ENCODE results near the gene USP2.
A peak's percentile ranks its signal among the peaks of the same experiment; 100 is the strongest.

USP2 gene

DNA sequence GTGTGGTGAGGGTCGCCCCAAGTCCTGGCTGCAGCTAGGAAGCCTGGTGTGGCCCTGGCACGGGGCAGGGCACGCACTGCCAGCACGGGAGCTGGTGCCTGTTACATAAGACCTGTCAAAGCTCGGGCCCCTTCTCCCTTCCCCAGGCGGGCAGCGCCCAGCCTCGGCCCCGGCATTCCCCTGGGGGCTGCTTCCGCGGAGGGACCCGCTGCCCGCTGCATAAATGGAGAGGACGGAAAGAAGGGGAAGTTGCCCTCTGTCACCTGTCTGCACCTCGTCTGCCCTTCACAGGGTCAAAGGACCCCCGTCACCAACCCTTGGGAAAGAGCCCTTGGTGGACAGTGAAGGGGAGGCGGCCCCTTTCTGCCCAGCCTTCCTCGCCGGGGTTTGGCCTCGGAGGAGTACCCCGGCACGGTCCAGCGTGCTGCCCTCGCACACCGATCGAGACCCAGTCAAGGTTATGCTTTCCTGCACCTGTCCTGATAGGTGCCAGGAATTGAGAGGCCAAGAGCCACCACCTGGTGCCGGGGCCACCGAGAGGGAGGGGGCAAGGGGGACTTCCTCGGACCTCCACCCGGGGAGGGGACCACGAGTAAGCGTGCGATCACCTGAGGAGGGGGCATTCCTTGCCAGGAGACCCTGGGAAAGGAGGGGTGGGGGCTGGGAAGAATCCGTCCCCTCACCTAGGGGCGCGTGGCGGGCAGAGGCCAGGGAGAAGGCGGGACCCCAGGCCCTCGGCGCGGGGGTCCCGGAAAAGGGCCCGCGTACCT, 18.2 kb downstream of the USP2 start:
- no peak for DNase-seq (ENCODE audit: low read depth)

GRCh38 chr11:119362741-119363080, 18.8 kb downstream of the USP2 start:
- DNase-seq (ENCODE audit: low read depth): no peak

DNA sequence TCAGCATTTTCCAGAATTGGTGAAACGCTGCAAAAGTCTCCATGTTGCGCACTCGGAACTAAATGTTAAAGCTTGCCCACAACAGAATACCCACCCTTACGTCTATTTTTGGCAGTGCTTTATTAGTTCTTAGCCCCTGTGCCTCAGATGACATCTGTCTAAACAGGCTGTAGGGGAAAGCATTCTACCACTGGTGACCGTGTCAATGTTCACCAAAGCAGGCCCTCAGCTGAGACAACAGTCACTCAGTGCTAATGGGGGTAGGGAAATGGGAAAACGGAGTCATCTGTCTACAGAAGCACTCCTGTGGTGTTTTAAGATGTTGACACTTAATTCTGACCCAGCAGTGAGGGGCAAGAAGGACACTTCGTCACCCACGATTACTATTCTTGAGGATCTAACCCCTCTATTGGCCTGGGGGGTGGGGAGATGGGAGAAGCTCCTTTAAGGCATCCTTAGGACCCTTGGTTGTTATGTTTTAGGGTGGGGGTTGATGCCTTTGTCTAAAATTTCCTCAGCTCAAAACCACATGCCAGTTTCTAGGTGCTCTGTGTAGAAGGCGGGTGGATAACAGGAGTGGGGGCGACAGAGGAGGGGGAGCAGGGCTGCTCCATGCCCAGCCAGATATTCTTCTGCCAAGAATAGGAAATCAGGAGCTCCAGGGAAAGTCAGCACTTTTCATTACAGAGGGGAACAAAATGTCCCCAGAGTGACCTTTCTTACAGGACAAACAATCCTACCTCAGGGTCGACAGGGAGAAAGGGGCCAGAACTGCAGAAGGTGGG, 19.4 kb downstream of the USP2 start:
- DNase-seq (ENCODE audit: low read depth): no peak

DNA sequence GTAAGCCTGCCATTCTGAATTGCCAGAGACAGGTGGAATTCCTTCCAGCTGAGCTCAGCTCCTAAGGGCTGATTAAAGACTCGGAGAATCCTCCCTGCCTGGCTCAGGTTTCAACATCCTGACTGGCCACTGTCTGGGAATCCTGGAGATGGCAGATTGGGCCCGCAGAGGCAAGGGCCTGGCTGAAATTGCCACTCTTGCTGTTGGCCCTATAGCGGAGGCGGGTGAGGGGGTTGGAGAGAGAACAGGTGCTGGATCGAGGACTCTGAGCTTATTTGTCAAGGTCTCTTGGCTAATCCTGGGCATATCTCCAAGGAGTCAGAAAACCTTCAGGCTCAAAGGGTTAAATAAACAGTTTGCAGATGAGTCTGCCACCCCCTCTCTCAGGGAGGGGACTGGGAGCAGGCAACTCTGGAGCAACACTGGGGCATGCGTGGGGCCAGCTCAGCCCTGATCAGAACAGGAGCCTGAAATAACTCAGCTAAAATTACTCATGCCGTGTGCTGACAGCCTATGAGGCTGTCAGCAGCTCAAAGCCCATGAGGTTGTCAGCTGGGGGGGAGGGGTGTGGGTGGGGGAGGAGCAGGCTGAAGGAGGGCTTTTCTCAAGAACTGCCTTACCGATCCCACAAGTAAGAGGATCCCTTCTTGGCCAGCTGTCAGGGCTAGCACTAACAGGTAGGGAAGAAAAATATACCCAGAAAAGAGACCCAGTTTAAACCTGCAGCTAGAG, 20.3 kb downstream of the USP2 start:
- no peak for DNase-seq (ENCODE audit: low read depth)

- no peak for DNase-seq (ENCODE audit: low read depth)
These were observed 21.9 kb downstream of the USP2 start for GRCh38 chr11:119359365-119360214.

- no peak for DNase-seq (ENCODE audit: low read depth)
These were observed 24.4 kb downstream of the USP2 start for GRCh38 chr11:119357074-119357473.

- no peak for DNase-seq (ENCODE audit: low read depth)
These were observed 25.0 kb downstream of the USP2 start for GRCh38 chr11:119356349-119357031.

- no peak for DNase-seq (ENCODE audit: low read depth)
These were observed 26.2 kb downstream of the USP2 start for GRCh38 chr11:119355091-119355843.

- no peak for DNase-seq (ENCODE audit: low read depth)
These were observed 28.6 kb downstream of the USP2 start for GRCh38 chr11:119352857-119353260.

- DNase-seq (ENCODE audit: low read depth): no peak
These were observed 30.3 kb downstream of the USP2 start for GRCh38 chr11:119351232-119351631.

- DNase-seq (ENCODE audit: low read depth): no peak
These were observed 31.2 kb downstream of the USP2 start for GRCh38 chr11:119350302-119350701.

DNA sequence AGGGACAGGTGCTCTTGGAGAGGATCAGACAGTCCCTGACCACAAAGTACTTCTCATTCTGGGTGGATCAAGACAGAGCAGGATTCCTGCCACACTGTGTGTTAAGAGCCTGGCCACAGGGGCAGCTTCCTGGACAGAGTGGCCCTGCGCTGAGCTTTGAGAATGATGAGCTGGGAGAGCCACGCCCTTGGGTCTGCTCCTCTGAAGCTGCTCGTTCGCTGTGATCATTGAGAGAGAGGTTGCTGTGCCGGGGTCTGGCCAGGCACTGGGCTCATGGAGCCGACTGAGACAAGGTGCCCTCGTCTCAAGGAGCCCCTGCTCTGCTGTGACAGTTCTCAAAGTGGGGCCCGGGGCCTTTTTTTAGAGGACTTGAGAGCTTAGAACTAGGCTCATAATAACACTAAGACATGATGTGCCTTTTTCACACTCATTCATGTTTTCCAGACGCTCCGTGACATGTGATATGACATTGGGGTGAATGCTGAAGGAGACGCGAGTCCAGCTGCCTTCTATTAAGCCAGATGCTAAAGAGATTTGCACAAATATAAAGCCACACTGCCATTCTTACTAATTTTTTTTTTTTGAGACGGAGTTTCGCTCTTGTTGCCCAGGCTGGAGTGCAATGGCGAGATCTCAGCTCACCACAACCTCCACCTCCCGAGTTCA, 33.4 kb downstream of the USP2 start:
- no peak for DNase-seq (ENCODE audit: low read depth)

DNA sequence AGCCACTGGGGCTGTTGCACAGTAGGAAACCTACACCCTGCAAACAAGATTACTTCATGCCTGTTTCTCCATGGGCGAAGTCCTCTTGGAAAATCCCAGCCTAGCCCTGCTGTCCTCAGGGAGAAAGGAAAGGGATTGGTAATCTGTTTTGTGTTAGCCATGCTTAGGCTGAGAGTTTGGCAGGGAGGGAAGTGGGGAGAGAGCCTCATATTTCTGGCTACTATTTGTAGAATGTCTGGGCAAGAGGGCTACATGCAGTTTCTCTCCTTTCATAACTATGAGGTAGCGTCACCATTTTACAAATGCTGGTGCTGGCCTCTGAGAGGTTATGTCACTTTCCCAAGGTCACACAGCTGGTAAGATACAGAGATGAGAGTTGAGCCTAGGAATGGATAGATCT, 34.2 kb downstream of the USP2 start:
- peak; percentile 78 for DNase-seq (ENCODE audit: low read depth)

- DNase-seq (ENCODE audit: low read depth): no peak
These were observed 34.9 kb downstream of the USP2 start, which contains the start of gene MFRP for GRCh38 chr11:119346605-119347004. Gene MFRP (minus strand): TSS chr11:119346705. CDS start chr11:119346513, 192 bp downstream.

- no peak for DNase-seq (ENCODE audit: low read depth)
These were observed 35.8 kb downstream of the USP2 start for GRCh38 chr11:119345685-119346084.

DNA sequence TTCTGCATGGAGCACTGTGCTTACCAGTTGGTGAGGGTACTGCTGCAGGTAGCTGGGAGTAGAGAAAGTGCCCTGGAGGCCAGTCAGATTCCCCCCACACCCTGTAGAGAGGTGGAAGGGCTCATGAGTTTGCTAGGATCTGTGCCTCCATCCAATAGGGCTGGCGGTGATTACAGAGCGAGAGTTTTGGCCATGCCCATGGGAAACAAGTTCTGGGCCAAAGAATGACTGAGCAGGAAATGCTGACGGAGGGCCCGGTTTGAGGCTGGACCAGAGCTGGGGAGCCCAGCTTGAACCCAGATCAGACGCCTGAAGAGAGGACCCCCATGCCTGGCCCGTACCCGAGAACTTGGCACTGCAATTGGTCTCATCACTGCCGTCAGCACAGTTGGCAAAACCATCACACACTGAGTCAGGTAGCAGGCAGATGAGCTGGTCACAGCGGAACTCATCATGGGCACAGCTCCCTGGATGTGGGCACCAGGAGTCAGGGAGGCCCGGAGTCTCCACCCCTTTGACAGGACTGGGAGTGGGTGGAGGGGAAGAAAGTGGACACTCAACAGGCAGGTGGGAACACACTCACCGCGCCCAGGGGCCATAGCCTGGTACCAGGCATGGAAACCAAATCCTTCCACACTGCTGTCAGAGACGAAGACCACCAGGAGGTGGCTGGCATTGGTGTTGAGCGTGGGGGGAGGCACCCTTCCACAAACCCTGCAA, 37.0 kb downstream of the USP2 start:
- no peak for DNase-seq (ENCODE audit: low read depth)

GRCh38 chr11:119343726-119344125, 37.8 kb downstream of the USP2 start:
- no peak for DNase-seq (ENCODE audit: low read depth)

DNA sequence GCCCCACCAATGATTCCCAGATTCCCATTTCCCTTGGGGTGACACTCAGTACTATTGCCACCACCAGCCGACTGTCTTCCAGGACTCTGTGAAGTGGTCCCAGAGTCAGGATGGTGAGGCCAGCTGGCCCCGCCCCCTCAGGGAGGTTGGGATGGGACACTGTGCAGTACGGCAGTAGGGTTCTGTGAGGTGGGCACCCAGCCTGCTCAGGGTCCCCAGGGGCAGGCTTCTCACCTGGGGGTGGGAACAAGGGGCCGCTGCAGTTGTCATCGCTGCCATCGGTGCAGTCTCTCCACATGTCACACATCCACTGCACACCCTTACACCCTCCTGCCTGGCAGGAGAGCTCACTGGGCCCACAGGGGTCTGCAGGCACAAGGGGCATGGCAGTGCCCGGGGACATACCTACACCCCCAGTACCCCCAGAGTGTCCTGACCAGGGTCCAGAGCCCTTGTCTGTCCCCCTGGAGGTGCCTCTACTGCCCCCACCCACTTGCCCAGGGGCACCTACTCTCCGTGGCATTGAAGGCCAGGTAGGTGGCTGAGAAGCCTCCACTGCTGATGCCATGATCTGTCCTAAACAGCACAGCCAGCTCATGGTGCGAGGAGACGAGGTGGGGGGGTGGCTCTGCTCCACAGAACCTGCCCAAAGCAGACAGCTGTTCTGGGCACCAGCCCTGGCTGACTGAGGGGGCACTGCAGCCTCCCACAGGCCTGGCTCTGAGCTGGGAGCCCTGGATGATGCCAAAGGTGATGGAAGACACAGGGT, 38.9 kb downstream of the USP2 start:
- no peak for DNase-seq (ENCODE audit: low read depth)

GRCh38 chr11:119342023-119342300, 39.5 kb downstream of the USP2 start:
- no peak for DNase-seq (ENCODE audit: low read depth)
